GM06990 (cell line): ENCODE results near the gene AVPR2.
A peak's percentile ranks its signal among the peaks of the same experiment; 100 is the strongest.

Source experiments
- DNase-seq: peaks from one replicate; pipeline ENCODE4 v3.0.0-alpha.2; 2011; ENCODE audit not compliant: insufficient read length; ENCODE audit errors: extremely low read depth
- H3K27me3 ChIP-seq: replicated peaks from 2 replicates; pipeline ENCODE4 v1.6.0; 2011; ENCODE audit warnings: low read length; ENCODE audit not compliant: control insufficient read depth, insufficient read depth
- H3K36me3 ChIP-seq: 2 replicates; pipeline ENCODE4 v1.5.1; 2011; ENCODE audit warnings: low read length; ENCODE audit not compliant: control insufficient read depth, insufficient read depth
- H3K4me3 ChIP-seq: replicated peaks from 2 replicates; pipeline ENCODE4 v1.5.1; 2011; ENCODE audit warnings: low read depth, mild to moderate bottlenecking, control low read depth, low read length
- CTCF ChIP-seq: IDR thresholded peaks from 2 replicates; pipeline ENCODE4 v1.5.1; 2011; ENCODE audit warnings: low read length, control low read depth, mild to moderate bottlenecking, inconsistent platforms; ENCODE audit not compliant: insufficient read depth, poor library complexity, severe bottlenecking

The AVPR2 gene

DNA sequence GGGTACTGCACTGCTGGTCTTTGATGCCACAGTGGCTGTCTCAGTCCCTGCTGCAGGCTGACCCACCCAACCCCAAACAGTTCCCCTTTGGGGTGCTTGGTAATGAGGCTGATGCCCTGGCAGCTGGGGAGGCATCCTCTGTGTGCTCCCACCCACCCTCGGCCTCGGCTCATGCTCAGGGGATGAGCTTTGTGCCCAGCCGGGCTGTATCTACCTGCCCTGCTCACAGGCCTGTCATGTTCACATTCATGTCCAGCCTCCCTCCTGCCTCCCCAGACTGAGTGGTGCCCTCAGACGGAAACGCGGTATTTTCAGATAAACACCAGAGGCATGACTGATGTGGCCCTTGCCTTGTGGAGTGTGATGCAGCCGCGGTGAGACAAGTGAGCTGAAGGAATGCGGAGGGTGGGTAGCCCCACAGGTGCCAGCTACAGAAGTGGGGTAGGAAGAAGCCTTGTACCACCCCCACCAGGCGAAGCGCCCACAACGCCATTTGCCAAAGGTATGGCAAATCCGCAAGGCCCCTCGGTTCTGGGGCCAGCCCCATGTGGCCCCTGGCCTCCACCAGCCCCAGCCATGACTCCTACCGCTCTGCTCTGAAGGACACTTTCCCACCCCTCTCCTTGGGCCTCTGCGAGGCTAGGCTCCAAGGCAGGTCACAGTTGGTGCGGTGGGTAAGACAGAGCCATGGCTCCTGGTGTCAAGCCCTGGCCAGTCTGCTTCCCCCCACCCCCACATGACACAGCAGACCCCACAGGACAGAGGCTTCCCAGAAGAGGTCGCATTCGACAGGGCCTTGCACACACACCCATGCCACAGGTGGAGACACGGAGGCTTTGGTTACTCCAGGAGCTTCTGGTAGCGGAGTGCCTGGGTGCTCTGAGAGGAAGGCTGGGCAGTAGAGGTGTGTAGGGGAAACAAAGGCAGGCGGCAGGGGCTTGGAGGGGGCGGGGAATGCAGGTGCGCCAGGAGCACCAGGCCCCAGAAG, 41.8 kb downstream of the AVPR2 start:
- no peak for DNase-seq
- no peak overlapping the region for H3K4me3 ChIP-seq
- H3K27me3 ChIP-seq: no peaks in the 10 kb centered on the region
- TF ChIP-seq CTCF: no peak
- H3K36me3 ChIP-seq: peaks cover 13% of the 10 kb centered on the region

DNA sequence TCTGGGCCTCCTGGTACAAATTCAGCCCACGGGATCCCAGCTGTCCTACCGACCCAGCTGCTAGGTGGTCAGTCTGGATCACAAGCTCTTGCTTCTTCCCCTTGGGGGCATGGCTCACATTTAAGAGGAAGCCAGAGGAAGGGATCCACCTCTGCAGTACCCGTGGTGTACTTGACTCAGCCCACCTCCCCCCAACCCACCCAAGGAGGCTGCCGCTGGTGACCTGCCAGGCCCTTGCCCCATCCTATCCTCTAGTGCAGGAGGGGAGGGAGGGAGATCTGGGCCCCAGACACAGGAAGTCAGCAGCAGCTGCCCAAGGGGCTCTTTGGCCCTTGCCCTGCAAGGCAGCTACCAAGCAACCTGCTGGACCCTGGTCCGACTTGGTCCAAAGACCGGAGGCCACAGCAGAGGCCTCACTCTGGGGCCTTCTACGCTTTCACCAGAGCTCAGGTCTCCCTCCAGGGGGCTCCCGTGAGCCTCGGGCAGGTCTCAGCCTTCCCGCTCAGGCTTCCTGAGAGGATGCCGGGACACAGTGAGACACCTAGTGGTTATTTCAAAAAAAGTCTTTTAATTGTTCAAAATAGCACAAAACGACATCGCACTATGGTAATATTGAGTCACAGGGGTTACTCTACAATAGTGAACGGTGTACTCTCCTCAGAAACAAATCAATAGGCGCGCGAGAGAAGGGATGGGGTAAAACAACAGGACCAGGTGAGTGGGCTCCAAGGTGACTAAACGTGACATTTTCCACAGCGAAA, 42.7 kb downstream of the AVPR2 start:
- no peaks in the 10 kb centered on the region for H3K27me3 ChIP-seq
- H3K4me3 ChIP-seq: no peak overlapping the region
- peaks cover 19% of the 10 kb centered on the region for H3K36me3 ChIP-seq
- peak; percentile 72 for DNase-seq
- TF ChIP-seq CTCF: peak; percentile 94

DNA sequence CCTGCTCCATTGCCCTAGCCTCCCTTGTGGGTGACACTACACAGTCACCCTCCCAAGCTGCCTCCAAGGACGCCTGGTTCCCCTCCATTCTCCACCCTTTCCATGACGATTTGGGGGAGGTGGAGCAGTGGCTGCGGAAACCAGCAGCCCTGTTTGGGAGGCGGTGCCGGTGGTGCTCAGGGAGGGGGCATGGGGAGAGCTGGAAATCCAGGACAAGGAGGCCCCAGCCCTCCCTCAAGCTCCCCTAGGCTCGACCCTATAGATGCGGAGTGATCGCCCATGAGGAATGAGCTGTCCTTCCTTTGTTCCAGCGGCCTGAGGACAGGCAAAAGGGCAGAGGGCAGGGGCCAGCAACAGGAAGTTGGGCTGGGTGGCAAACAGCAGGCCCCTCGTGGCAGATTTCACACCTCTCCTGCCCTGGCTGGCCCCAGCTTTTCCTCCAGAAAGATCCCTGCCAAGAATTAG, 43.6 kb downstream of the AVPR2 start:
- TF ChIP-seq CTCF: no peak
- DNase-seq: no peak
- Histone ChIP-seq H3K27me3 (no peaks in the 10 kb centered on the region), H3K36me3 (peaks cover 23% of the 10 kb centered on the region), H3K4me3 (no peak overlapping the region)

GRCh38 chrX:153948847-153949805, 44.7 kb downstream of the AVPR2 start:
- no peak for DNase-seq
- H3K36me3 ChIP-seq: peaks cover 26% of the 10 kb centered on the region
- no peaks in the 10 kb centered on the region for H3K27me3 ChIP-seq
- no peak for TF ChIP-seq CTCF
- no peak overlapping the region for H3K4me3 ChIP-seq

DNA sequence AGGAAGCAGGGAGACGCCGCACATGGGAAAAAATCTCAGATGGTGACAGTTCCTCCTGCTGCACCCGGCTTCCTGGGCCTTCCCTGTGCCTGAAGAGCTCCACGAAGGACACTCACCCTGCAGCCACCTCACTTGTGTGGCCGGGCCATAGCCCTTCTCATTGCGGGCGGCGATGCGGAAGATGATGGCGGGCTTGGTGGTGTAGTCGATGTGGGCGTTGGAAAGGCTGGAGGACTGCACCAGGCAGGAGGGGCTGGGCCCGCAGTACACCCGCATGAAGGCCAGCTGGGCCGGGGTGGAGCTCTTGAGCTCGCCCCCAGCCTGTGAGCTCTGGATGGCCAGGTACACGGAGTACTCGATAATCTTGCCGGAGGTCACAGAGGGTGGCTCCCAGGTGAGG, 45.7 kb downstream of the AVPR2 start:
- Histone ChIP-seq H3K4me3 (no peak overlapping the region), H3K36me3 (peaks cover 29% of the 10 kb centered on the region), H3K27me3 (no peaks in the 10 kb centered on the region)
- no peak for DNase-seq
- TF ChIP-seq CTCF: no peak
